Prostate gland (tissue), 2 donors: Measurements from ENCODE around the gene CCDC148.

Source experiments
- POLR2A ChIP-seq: fragments of 450-650 bp; IDR thresholded peaks from one replicate; pipeline ENCODE4 v1.6.1; 2016; ENCODE audit warnings: antibody characterized with exemption, mild to moderate bottlenecking
- POLR2AphosphoS5 ChIP-seq: sonication (generic); formaldehyde crosslinking; IDR thresholded peaks from one replicate; pipeline ENCODE4 v1.6.1; 2017; ENCODE audit warnings: antibody characterized with exemption
- TF ChIP-seq, protein P1 (sequence below), 4 experiments: fragments of 200-600 bp in 2 of 4; fragments of 450-650 bp in 2 of 4; sonication (generic) in 2 of 4; IDR thresholded peaks; 1 replicate in 3 of 4; 2 replicates in 1 of 4; pipeline ENCODE4 v1.5.1; 2016 to 2019; ENCODE audit warnings: antibody characterized with exemption in 4 of 4, mild to moderate bottlenecking in 2 of 4, moderate library complexity in 2 of 4

DNA sequence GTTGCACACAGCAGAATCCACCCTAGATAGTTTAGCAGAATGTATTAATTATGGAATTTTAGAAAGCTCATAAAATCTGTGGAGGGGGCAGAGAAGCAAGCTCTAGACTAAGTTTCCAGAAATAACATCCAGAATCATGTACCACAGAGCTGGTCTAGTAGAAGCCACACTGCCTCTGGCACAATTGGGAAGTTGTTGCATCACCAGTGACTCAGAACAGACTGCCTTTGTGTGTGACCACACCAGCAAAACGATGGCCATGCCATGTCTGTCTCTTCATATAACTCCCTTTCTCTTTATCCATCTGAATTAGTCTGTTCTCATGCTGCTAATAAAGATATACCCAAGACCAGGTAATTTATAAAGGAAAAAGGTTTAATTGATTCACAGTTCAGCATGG lies 158.9 kb downstream of the CCDC148 start:
- TF ChIP-seq, protein P1, sequence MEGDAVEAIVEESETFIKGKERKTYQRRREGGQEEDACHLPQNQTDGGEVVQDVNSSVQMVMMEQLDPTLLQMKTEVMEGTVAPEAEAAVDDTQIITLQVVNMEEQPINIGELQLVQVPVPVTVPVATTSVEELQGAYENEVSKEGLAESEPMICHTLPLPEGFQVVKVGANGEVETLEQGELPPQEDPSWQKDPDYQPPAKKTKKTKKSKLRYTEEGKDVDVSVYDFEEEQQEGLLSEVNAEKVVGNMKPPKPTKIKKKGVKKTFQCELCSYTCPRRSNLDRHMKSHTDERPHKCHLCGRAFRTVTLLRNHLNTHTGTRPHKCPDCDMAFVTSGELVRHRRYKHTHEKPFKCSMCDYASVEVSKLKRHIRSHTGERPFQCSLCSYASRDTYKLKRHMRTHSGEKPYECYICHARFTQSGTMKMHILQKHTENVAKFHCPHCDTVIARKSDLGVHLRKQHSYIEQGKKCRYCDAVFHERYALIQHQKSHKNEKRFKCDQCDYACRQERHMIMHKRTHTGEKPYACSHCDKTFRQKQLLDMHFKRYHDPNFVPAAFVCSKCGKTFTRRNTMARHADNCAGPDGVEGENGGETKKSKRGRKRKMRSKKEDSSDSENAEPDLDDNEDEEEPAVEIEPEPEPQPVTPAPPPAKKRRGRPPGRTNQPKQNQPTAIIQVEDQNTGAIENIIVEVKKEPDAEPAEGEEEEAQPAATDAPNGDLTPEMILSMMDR (IDR thresholded peaks at IDR 0.05): no peak
- TF ChIP-seq POLR2A: no peak
- TF ChIP-seq POLR2AphosphoS5: no peak
